GM19324 (cell line): ENCODE measurements around the gene FHIT.

Experiments
- ATAC-seq: cut with Tn5 transposase; IDR thresholded peaks from one replicate; pipeline ENCODE4 v1.9.1; 2021; ENCODE audit warnings: mild to moderate bottlenecking, moderate library complexity; ENCODE audit not compliant: unreplicated experiment, low FRiP score

Gene FHIT

GRCh38 chr3:61132062-61132461 is 119.2 kb downstream of the FHIT start:
- ATAC-seq = no peak

GRCh38 chr3:61118830-61119229 is 132.4 kb downstream of the FHIT start:
- no peak for ATAC-seq

GRCh38 chr3:61117045-61117898 is 134.0 kb downstream of the FHIT start:
- ATAC-seq = no peak

- ATAC-seq = no peak
These were observed 136.8 kb downstream of the FHIT start for GRCh38 chr3:61114316-61114953.

GRCh38 chr3:61111825-61112224 is 139.4 kb downstream of the FHIT start:
- no peak for ATAC-seq

- no peak for ATAC-seq
These were observed 140.7 kb downstream of the FHIT start for GRCh38 chr3:61110576-61110975.

GRCh38 chr3:61108247-61109019 is 142.8 kb downstream of the FHIT start:
- ATAC-seq = no peak

GRCh38 chr3:61094608-61095007 is 156.6 kb downstream of the FHIT start:
- no peak for ATAC-seq

- no peak for ATAC-seq
These were observed 157.9 kb downstream of the FHIT start for GRCh38 chr3:61093364-61093763.

- ATAC-seq = no peak
These were observed 158.4 kb downstream of the FHIT start for GRCh38 chr3:61092870-61093269.

GRCh38 chr3:61090389-61091169 is 160.7 kb downstream of the FHIT start:
- ATAC-seq = no peak

GRCh38 chr3:61087465-61087864 is 163.8 kb downstream of the FHIT start:
- ATAC-seq = no peak

- ATAC-seq = no peak
These were observed 169.7 kb downstream of the FHIT start for GRCh38 chr3:61081554-61081953.

GRCh38 chr3:61080737-61081445 is 170.4 kb downstream of the FHIT start:
- no peak for ATAC-seq

- no peak for ATAC-seq
These were observed 173.1 kb downstream of the FHIT start for GRCh38 chr3:61078048-61078752.

- no peak for ATAC-seq
These were observed 173.7 kb downstream of the FHIT start for GRCh38 chr3:61077551-61077950.

GRCh38 chr3:61074783-61075182 is 176.5 kb downstream of the FHIT start:
- ATAC-seq = no peak

- ATAC-seq = no peak
These were observed 177.6 kb downstream of the FHIT start for GRCh38 chr3:61073566-61074165.

- ATAC-seq = no peak
These were observed 183.2 kb downstream of the FHIT start for GRCh38 chr3:61068084-61068483.
